HL-60 (cell line): ENCODE measurements around the gene PANK2.

ENCODE experiments used
- DNase-seq, 2 experiments: peaks; one replicate each; pipeline ENCODE4 v3.0.0-alpha.2; 2010 to 2020; ENCODE audit warnings: low read depth in 1 of 2, low spot score in 1 of 2
- H3K27ac ChIP-seq: fragments of 250-450 bp; sonication (Bioruptor Pico); replicated peaks from 2 replicates; pipeline ENCODE4 v1.5.1; 2020; ENCODE audit warnings: mild to moderate bottlenecking, moderate library complexity
- H3K27me3 ChIP-seq: fragments of 250-450 bp; sonication (Bioruptor Pico); 2 replicates; pipeline ENCODE4 v1.5.1; 2021; ENCODE audit warnings: mild to moderate bottlenecking, moderate library complexity; ENCODE audit not compliant: insufficient read depth, poor library complexity, severe bottlenecking
- H3K4me3 ChIP-seq: replicated peaks from 2 replicates; pipeline ENCODE4 v1.5.1; 2011; ENCODE audit warnings: mild to moderate bottlenecking, control low read depth, low read length; ENCODE audit not compliant: insufficient read depth
- CTCF ChIP-seq: IDR thresholded peaks from one replicate; pipeline ENCODE4 v1.5.1; 2011; ENCODE audit warnings: low read length, control low read depth, inconsistent platforms; ENCODE audit not compliant: insufficient read depth
- GABPA ChIP-seq: IDR thresholded peaks from 2 replicates; pipeline ENCODE4 v1.6.1; 2012; ENCODE audit warnings: low read depth
- POLR2AphosphoS5 ChIP-seq: IDR thresholded peaks from 2 replicates; pipeline ENCODE4 v1.6.1; 2012; ENCODE audit warnings: low read depth
- REST ChIP-seq: IDR thresholded peaks from 2 replicates; pipeline ENCODE4 v1.6.1; 2012; ENCODE audit warnings: low read depth; ENCODE audit not compliant: insufficient replicate concordance
- SPI1 ChIP-seq: IDR thresholded peaks from 2 replicates; pipeline ENCODE4 v1.6.1; 2012; ENCODE audit warnings: low read depth, mild to moderate bottlenecking, borderline replicate concordance

PANK2 gene

DNA sequence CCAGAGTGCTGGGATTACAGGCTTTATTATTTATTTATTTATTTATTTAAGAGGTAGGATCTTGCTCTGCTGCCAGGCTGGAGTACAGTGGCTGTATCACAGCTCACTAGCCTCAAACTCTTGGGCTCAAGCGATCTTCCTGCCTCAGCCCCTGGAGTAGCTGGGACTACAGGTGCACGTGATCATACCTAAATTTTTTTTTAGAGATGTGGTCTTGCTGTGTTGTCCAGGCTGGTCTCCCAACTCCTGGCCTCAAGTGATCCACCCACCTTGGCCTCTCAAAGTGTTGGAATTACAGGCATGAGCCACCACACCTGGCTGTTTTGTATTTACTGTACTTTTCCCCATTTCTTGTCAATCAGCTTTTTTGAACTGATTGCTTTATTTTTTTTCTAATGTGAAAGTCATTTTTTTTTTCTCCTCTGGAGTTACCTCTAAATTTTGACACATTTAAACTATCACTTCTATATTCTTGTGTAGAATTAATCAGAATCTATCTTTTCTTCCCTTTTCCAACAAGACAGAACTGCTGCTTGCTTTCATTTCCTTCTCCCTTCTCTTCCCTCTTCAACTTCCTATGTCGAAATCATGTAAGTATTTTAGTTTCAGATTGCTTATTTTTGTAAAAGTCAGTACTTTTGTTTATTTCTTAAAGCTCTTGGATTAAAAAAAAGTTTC is 12.0 kb downstream of the PANK2 start:
- TF ChIP-seq POLR2AphosphoS5: no peak
- peak; percentile 51; the same call in 1 of the 2 replicates for TF ChIP-seq SPI1
- peak overlapping the region; percentile 11; the same call in 1 of the 2 replicates for H3K4me3 ChIP-seq
- H3K27me3 ChIP-seq: no peaks in the 10 kb centered on the region
- peak overlapping the region; percentile 18 for H3K27ac ChIP-seq
- DNase-seq: no peak

DNA sequence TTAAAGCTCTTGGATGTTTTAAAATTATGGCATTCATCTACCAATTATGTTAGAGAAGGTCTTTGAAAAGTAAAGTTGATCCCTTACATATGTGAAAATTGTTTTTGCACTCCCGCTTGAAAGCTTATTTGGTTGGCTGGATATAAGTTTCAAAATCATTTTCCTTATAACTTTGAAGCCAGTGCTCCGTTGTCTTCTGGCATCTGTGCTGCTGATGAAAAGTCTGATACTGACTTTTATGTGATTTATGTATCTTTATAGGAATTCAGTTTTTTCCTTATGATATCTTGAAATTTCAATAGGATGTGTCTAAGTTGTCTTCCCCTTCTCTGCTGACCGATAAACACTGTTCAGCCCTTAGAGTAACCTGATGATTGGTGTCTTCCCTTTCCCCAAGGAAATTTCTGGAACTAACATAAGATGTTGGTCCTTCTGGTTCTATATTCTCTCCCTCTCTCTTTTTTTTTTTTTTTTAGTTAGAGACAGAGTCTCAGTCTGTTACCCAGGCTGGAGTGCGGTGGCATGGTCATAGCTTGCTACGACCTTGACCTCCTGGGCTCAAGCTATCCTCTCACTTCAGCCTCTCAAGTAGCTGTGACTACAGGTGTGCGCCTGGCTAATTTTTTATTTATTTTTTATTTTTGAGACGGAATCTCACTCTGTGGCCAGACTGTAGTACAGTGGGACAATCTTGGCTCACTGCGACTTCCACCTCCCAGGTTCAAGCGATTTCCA is 12.7 kb downstream of the PANK2 start:
- no peak for DNase-seq
- peak overlapping the region; percentile 11; the same call in 1 of the 2 replicates for H3K4me3 ChIP-seq
- no peaks in the 10 kb centered on the region for H3K27me3 ChIP-seq
- TF ChIP-seq CTCF: no peak
- TF ChIP-seq GABPA: no peak
- TF ChIP-seq REST: no peak
- no peak for TF ChIP-seq POLR2AphosphoS5
- TF ChIP-seq SPI1: no peak
- H3K27ac ChIP-seq: peak overlapping the region; percentile 18; the same call in 1 of the 2 replicates

DNA sequence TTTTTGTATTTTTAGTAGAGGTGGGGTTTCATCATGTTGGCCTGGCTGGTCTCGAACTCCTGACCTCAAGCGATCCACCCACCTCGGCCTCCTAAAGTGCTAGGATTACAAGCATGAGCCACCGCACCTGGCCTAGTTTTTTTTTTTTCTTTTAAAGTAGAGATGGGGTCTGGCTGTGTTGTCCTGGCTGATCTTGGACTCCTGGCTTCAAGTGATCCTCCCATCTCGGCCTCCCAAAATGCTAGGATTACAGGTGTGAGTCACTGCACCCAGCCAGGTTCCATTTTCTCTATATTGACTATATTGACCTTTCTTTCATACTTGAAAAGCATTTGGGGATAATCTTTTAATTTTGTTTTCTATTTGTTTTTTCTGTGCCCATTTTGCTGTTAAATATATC is 13.3 kb downstream of the PANK2 start:
- TF ChIP-seq CTCF: no peak
- no peak for TF ChIP-seq POLR2AphosphoS5
- no peak for TF ChIP-seq REST
- TF ChIP-seq GABPA: no peak
- no peak for TF ChIP-seq SPI1
- no peaks in the 10 kb centered on the region for H3K27me3 ChIP-seq
- no peak overlapping the region for H3K4me3 ChIP-seq
- DNase-seq: no peak
- H3K27ac ChIP-seq: no peak overlapping the region

- DNase-seq: no peak
- no peak for TF ChIP-seq SPI1
- TF ChIP-seq CTCF: no peak
- no peak for TF ChIP-seq POLR2AphosphoS5
- TF ChIP-seq REST: no peak
- no peak for TF ChIP-seq GABPA
- no peak overlapping the region for H3K27ac ChIP-seq
These were observed 15.0 kb downstream of the PANK2 start for GRCh38 chr20:3904224-3904623.

More at GRCh38 chr20:3904224-3904623, 15.0 kb downstream of the PANK2 start:
- Histone ChIP-seq H3K27me3 (no peaks in the 10 kb centered on the region), H3K4me3 (no peak overlapping the region)
